ENCODE results near the gene OR8B4. TPM values are rescaled to one million over a fixed set of nuclear protein-coding genes. Genes with fewer than 3 reads are reported as not detected.
"Not testable (repeated sequence)": the region's sequence is repeated elsewhere in the genome, so short reads cannot be mapped to it uniquely, and the experiment has no call there.

The OR8B4 gene
- total RNA-seq: not detected

DNA sequence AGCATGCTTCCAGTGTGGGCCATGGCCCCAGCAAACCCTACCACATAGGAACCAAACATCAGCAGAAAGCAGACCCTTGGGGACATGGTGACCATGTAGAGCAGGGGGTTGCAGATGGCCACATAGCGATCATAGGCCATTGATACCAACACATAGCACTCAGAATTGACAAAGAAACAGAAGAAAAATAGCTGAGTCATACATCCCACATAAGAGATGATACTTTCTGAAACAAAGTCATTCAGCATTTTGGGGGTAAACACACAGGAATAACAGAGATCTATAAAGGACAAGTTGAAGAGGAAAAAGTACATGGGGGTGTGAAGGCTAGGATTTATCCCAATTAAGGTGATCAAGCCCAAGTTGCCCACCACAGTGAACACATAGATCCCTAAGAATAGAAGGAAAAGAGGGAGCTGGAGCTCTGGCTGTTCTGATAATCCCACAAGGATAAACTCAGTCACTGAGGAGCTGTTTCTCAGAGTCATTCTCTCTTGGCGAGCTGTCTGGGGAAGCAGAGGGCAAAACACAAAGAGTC lies at the start of gene OR8B4:
TSS of gene OR8B4 (minus strand) at position 488 of the 538 bp plus-strand sequence. CDS start at position 488, 0 bp downstream.
- Mint-ChIP-seq H3K4me1 (no peaks in the 10 kb centered on the region), H3K27me3 (peaks cover 5% of the 10 kb centered on the region), H3K4me3 (no peak within 1 kb of the TSS), H3K27ac (no peak within 1 kb of the TSS), H3K36me3 (no peaks in the 10 kb centered on the region), H3K9me3 (no peaks in the 10 kb centered on the region)
- DNase-seq (no peak), ATAC-seq (ENCODE audit: low read depth) (no peak)
- POLR2A ChIA-PET: no interaction called here

DNA sequence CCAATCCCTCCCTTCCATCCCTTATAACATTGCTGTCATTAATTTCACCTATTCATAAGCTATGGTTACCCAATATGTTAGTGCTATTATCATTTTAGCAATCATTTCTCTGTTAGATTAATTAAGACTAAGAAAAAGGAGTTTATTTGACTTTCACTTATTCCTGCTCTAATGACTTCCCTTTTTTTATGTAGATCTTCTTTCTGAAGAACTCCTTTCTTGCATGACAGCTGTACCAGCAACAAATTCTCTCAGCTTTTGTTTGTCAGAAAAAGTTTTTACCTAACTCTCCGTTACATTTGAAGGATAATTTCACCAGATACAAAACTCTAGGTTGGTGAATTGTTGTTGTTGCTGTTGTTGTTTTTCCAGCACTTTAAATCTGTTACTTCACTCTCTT lies 49.4 kb upstream of the OR8B4 start:
- POLR2A ChIA-PET: no interaction called here
- H3K27ac Mint-ChIP-seq: no peak overlapping the region
- no peak overlapping the region for H3K4me3 Mint-ChIP-seq
- no peak for ATAC-seq (ENCODE audit: low read depth)
- H3K27me3 Mint-ChIP-seq: peaks cover 9% of the 10 kb centered on the region
- DNase-seq: no peak
- no peaks in the 10 kb centered on the region for H3K9me3 Mint-ChIP-seq
- no peaks in the 10 kb centered on the region for H3K36me3 Mint-ChIP-seq
- H3K4me1 Mint-ChIP-seq: no peaks in the 10 kb centered on the region

- Mint-ChIP-seq H3K4me3 (no peak overlapping the region), H3K27ac (no peak overlapping the region), H3K36me3 (no peaks in the 10 kb centered on the region), H3K4me1 (no peaks in the 10 kb centered on the region), H3K9me3 (no peaks in the 10 kb centered on the region), H3K27me3 (peaks cover 9% of the 10 kb centered on the region)
- no peak for ATAC-seq (ENCODE audit: low read depth)
- DNase-seq: no peak
- POLR2A ChIA-PET: no interaction called here
Observed at GRCh38 chr11:124473476-124473875, 48.8 kb upstream of the OR8B4 start.

DNA sequence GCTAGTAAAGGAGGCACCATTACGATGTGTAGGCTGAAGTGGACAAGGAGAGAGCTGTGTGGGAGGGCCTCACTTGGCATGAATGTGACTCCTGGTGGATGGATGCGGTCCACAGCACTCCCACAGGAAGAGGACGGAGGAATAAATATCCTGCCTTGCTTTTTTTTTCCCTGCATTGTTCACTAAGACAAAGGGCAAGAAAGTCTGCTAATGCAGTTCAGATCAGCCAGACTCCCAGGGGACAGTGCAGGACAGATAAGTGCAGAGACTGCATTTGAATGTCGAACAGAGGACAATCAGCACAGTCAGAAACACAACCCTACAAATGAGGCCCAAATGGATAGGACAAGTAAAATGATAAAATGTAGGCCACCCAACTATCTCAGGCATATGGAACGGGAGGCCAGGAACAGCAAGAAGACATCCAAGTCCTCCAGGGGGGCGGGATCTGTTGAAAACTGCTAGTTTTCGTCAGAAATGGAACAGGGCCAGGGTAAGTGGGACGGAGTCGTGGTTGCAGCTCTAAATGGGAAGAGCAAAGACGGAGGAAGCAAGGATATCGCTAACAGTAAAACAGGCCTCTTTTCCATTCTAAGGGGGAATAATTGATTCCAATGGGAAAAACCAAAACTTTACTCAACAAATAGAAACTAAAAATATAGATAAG lies 46.0 kb upstream of the OR8B4 start:
- H3K36me3 Mint-ChIP-seq: no peaks in the 10 kb centered on the region
- POLR2A ChIA-PET: no interaction called here
- H3K27me3 Mint-ChIP-seq: peaks cover 14% of the 10 kb centered on the region
- no peaks in the 10 kb centered on the region for H3K9me3 Mint-ChIP-seq
- H3K4me1 Mint-ChIP-seq: no peaks in the 10 kb centered on the region
- ATAC-seq (ENCODE audit: low read depth) (no peak), DNase-seq (no peak)
- H3K4me3 Mint-ChIP-seq: no peak overlapping the region
- H3K27ac Mint-ChIP-seq: no peak overlapping the region

DNA sequence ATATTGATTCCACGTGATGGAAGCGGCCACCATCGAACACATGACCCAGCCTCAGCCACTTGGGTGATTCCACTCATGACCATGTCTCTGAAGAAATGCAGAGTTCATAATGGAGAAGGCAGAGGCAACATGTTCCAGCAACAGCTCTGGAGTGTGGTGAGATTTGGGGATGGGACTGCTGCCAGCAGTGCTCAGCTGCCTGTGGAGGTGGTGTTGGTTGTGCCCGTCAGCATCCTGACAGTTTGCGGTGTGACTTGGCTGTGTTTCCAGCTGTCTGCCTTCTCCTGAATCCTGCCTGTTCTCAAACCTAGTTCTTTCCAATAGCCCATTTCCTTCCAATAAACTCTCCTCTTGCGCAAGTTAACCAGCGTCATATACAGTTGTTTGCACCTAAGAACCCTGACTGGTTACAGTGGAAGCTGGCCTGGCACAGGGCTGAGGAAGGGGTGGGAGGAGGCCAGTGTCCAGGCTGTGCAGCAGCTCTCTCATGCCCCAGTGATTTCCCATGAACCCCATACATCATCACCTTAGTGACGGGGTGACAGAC lies 42.8 kb upstream of the OR8B4 start:
- POLR2A ChIA-PET: no interaction called here
- ATAC-seq (ENCODE audit: low read depth): no peak
- Mint-ChIP-seq H3K36me3 (no peaks in the 10 kb centered on the region), H3K4me3 (no peak overlapping the region), H3K4me1 (no peaks in the 10 kb centered on the region), H3K27ac (no peak overlapping the region), H3K27me3 (peaks cover 9% of the 10 kb centered on the region), H3K9me3 (no peaks in the 10 kb centered on the region)
- DNase-seq: no peak

- Mint-ChIP-seq H3K4me3 (no peak overlapping the region), H3K27ac (no peak overlapping the region), H3K36me3 (no peaks in the 10 kb centered on the region), H3K4me1 (no peaks in the 10 kb centered on the region), H3K27me3 (peaks cover 9% of the 10 kb centered on the region), H3K9me3 (no peaks in the 10 kb centered on the region)
- POLR2A ChIA-PET: no interaction called here
- ATAC-seq (ENCODE audit: low read depth): no peak
- DNase-seq: no peak
Observed at GRCh38 chr11:124465368-124465767, 40.7 kb upstream of the OR8B4 start.

GRCh38 chr11:124463990-124464389 lies 39.3 kb upstream of the OR8B4 start:
- Mint-ChIP-seq H3K4me1 (no peaks in the 10 kb centered on the region), H3K36me3 (no peaks in the 10 kb centered on the region), H3K9me3 (no peaks in the 10 kb centered on the region), H3K27ac (no peak overlapping the region), H3K4me3 (no peak overlapping the region), H3K27me3 (peaks cover 9% of the 10 kb centered on the region)
- POLR2A ChIA-PET: no interaction called here
- no peak for DNase-seq
- ATAC-seq (ENCODE audit: low read depth): no peak

DNA sequence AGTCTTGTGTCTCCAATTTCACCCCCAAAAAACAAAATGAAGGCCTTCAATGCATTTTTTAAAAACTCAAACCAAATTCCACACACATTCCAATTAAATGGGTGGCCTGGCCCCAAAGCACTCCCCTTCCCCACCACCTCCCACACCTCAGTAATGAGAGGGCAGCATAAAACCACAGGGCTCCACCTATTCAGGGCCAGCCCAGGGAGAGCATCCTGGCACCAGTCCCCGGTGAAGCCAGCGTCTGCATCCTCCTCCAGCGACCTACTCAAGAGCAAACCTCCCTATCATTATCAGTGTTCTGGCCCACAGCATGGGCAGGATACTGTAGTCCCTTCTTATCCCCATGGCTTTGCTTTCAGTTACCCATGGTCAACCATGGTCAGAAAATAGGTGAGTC lies 38.7 kb upstream of the OR8B4 start:
- no peak for ATAC-seq (ENCODE audit: low read depth)
- POLR2A ChIA-PET: no interaction called here
- Mint-ChIP-seq H3K9me3 (no peaks in the 10 kb centered on the region), H3K4me1 (no peaks in the 10 kb centered on the region), H3K36me3 (no peaks in the 10 kb centered on the region), H3K4me3 (no peak overlapping the region), H3K27me3 (peaks cover 11% of the 10 kb centered on the region), H3K27ac (no peak overlapping the region)
- no peak for DNase-seq

DNA sequence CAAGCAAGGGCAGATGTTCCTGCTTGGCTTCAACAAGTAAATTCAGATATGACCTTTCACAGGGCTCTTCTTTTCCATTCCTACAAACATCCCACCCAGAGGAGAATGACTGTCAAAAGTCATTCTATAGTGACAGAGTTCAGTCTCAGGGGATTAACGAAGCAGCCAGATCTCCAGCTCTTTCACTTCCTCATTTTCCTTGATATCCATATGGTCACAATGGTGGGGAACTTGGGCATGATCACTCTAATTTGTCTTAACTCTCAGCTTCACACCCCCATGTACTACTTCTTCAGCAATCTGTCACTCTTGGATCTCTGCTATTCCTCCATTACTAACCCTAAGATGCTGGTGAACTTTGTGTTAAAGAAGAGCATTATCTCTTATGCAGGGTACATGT lies 35.8 kb upstream of the OR8B4 start:
- Mint-ChIP-seq H3K36me3 (no peaks in the 10 kb centered on the region), H3K27ac (no peak overlapping the region), H3K4me3 (no peak overlapping the region), H3K4me1 (no peaks in the 10 kb centered on the region), H3K9me3 (no peaks in the 10 kb centered on the region), H3K27me3 (peaks cover 8% of the 10 kb centered on the region)
- ATAC-seq (ENCODE audit: low read depth) (no peak), DNase-seq (no peak)
- POLR2A ChIA-PET: no interaction called here

GRCh38 chr11:124459379-124459778 lies 34.7 kb upstream of the OR8B4 start:
- H3K27ac Mint-ChIP-seq; H3K36me3 Mint-ChIP-seq; H3K27me3 Mint-ChIP-seq; H3K9me3 Mint-ChIP-seq; H3K4me3 Mint-ChIP-seq; H3K4me1 Mint-ChIP-seq; DNase-seq; POLR2A ChIA-PET; ATAC-seq (ENCODE audit: low read depth): not testable (repeated sequence)

DNA sequence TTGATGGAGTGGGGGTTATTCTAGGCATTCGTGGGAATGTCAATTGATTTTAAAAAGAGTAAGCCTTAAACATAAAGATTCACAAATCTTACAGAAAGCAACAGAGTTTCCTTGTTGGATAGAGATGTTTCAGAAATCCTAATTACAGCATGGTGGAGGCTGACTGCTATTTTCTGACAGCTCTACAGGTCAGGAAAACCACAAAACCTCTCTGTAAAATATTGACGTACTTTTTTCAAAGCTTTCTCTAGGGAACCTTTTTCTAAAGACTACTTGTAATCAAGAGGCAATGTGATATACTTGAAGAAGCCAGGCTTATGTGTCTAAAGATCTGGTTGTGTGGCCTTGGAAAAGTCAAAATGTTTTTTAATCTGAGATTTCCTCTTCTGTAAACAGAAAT lies 29.9 kb upstream of the OR8B4 start:
- POLR2A ChIA-PET: no interaction called here
- H3K4me3 Mint-ChIP-seq: no peak overlapping the region
- ATAC-seq (ENCODE audit: low read depth) (no peak), DNase-seq (no peak)
- no peaks in the 10 kb centered on the region for H3K36me3 Mint-ChIP-seq
- no peaks in the 10 kb centered on the region for H3K4me1 Mint-ChIP-seq
- H3K27ac Mint-ChIP-seq: no peak overlapping the region
- H3K9me3 Mint-ChIP-seq: no peaks in the 10 kb centered on the region
- H3K27me3 Mint-ChIP-seq: peaks cover 8% of the 10 kb centered on the region

- ATAC-seq (ENCODE audit: low read depth) (no peak), DNase-seq (no peak)
- H3K4me3 Mint-ChIP-seq: no peak overlapping the region
- no peaks in the 10 kb centered on the region for H3K36me3 Mint-ChIP-seq
- no peak overlapping the region for H3K27ac Mint-ChIP-seq
- no peaks in the 10 kb centered on the region for H3K9me3 Mint-ChIP-seq
- POLR2A ChIA-PET: no interaction called here
- H3K27me3 Mint-ChIP-seq: peaks cover 3% of the 10 kb centered on the region
- H3K4me1 Mint-ChIP-seq: no peaks in the 10 kb centered on the region
Observed at GRCh38 chr11:124446916-124447315, 22.2 kb upstream of the OR8B4 start.

DNA sequence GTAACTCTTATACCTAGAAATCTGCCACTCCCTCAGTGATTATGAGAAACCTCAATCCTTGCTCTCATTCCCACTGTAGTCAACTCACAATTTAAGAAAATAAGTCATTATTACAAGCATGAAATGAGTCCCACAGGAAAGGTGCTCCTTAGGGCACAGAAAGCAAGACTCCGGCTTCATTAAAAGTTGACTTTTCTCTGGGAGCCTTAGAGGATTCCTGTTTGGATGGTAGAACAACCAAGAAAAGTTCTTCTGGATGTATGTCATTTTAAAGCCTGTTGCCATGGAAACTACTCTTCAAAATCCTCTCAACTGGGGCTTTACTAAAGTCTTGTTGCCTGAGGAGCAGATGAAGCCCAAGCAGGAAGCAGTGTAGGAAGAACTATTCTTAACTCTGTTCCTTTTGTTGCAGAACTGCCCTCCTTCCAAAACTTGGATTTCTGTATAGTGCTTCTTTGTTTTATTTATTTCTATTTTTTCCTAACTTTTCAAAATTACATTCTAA lies 21.0 kb upstream of the OR8B4 start, which contains the start of gene OR8B8:
TSS of gene OR8B8 (minus strand) at position 51 of the 505 bp plus-strand sequence. CDS start 4,611 bp downstream, outside the sequence.
- ATAC-seq (ENCODE audit: low read depth): no peak
- no peak for DNase-seq
- Mint-ChIP-seq H3K27me3 (peaks cover 3% of the 10 kb centered on the region), H3K27ac (no peak within 1 kb of the TSS), H3K9me3 (no peaks in the 10 kb centered on the region), H3K4me1 (no peaks in the 10 kb centered on the region), H3K36me3 (no peaks in the 10 kb centered on the region), H3K4me3 (no peak within 1 kb of the TSS)
- POLR2A ChIA-PET: no interaction called here

- ATAC-seq (ENCODE audit: low read depth): no peak
- no peak overlapping the region for H3K27ac Mint-ChIP-seq
- POLR2A ChIA-PET: no interaction called here
- no peak for DNase-seq
- H3K4me1 Mint-ChIP-seq: no peaks in the 10 kb centered on the region
- peaks cover 2% of the 10 kb centered on the region for H3K27me3 Mint-ChIP-seq
- H3K4me3 Mint-ChIP-seq: no peak overlapping the region
- H3K36me3 Mint-ChIP-seq: no peaks in the 10 kb centered on the region
- H3K9me3 Mint-ChIP-seq: no peaks in the 10 kb centered on the region
Observed at GRCh38 chr11:124442847-124443246, 18.2 kb upstream of the OR8B4 start.
